Activated T-helper 2 cell treated with anti-CD3 and anti-CD28 coated beads, Interferon-gamma antibody, Interleukin-2, Interleukin-4, amounts not matched to agents 10 μg/mL and 5 μg/mL and 100 μg/mL, durations not matched to agents 14 hours and 24 hours and 36 hours (primary cell): ENCODE data around the gene NR2F1-AS1. TPM values are rescaled to one million over a fixed set of nuclear protein-coding genes. Genes with fewer than 3 reads are reported as not detected.

ENCODE experiments used
- DNase-seq: peaks from one replicate; pipeline ENCODE4 v3.0.0; 2021; ENCODE audit warnings: low spot score
- H3K27ac Mint-ChIP-seq: one replicate; pipeline ENCODE4 v1.8.0; 2021; ENCODE audit warnings: mixed read lengths
- H3K27me3 Mint-ChIP-seq: one replicate; pipeline ENCODE4 v1.8.0; 2021; ENCODE audit warnings: low read depth, mixed read lengths
- H3K36me3 Mint-ChIP-seq: one replicate; pipeline ENCODE4 v1.8.0; 2021; ENCODE audit warnings: low read depth, mixed read lengths
- H3K4me1 Mint-ChIP-seq: one replicate; pipeline ENCODE4 v1.8.0; 2021; ENCODE audit warnings: low read depth, mixed read lengths
- H3K4me3 Mint-ChIP-seq: one replicate; pipeline ENCODE4 v1.8.0; 2021; ENCODE audit warnings: low read depth, mild to moderate bottlenecking, moderate library complexity, mixed read lengths
- H3K9me3 Mint-ChIP-seq: one replicate; pipeline ENCODE4 v1.8.0; 2021; ENCODE audit warnings: mixed read lengths
- intact Hi-C: fragments of 100-400 bp; cut with micrococcal nuclease; formaldehyde crosslinking; loops from one replicate; pipeline ENCODE4 v1.15.1; 2023
- total RNA-seq: library from RNA; stranded (reverse); gene quantifications from 2 replicates; pipeline ENCODE4 v1.2.3, GENCODE V29; 2022

The NR2F1-AS1 gene
- total RNA-seq, 1 donor from 2014 or later: not detected

- Mint-ChIP-seq H3K4me3 (no peak overlapping the region), H3K27ac (no peak overlapping the region), H3K36me3 (peaks cover 3% of the 10 kb centered on the region), H3K9me3 (peaks cover 7% of the 10 kb centered on the region), H3K4me1 (peaks cover 6% of the 10 kb centered on the region), H3K27me3 (peaks cover 90% of the 10 kb centered on the region)
- no peak for DNase-seq
- intact Hi-C loops: no loop called here
These were observed 10.4 kb upstream of the NR2F1-AS1 start for GRCh38 chr5:93591323-93591945.

GRCh38 chr5:93590493-93590892 lies 9.5 kb upstream of the NR2F1-AS1 start:
- no peak for DNase-seq
- H3K4me1 Mint-ChIP-seq: peaks cover 8% of the 10 kb centered on the region
- H3K4me3 Mint-ChIP-seq: no peak overlapping the region
- H3K27me3 Mint-ChIP-seq: peaks cover 89% of the 10 kb centered on the region
- peaks cover 3% of the 10 kb centered on the region for H3K36me3 Mint-ChIP-seq
- peaks cover 3% of the 10 kb centered on the region for H3K9me3 Mint-ChIP-seq
- intact Hi-C loops: no loop called here
- no peak overlapping the region for H3K27ac Mint-ChIP-seq

- intact Hi-C loops: no loop called here
- Mint-ChIP-seq H3K27ac (no peak overlapping the region), H3K27me3 (peaks cover 87% of the 10 kb centered on the region), H3K4me1 (peaks cover 8% of the 10 kb centered on the region), H3K9me3 (peaks cover 3% of the 10 kb centered on the region), H3K4me3 (no peak overlapping the region), H3K36me3 (peaks cover 3% of the 10 kb centered on the region)
- DNase-seq: no peak
These were observed 8.8 kb upstream of the NR2F1-AS1 start for GRCh38 chr5:93589829-93590215.

- H3K27ac Mint-ChIP-seq: no peak overlapping the region
- DNase-seq: no peak
- peaks cover 8% of the 10 kb centered on the region for H3K4me1 Mint-ChIP-seq
- peaks cover 3% of the 10 kb centered on the region for H3K9me3 Mint-ChIP-seq
- no peak overlapping the region for H3K4me3 Mint-ChIP-seq
- peaks cover 3% of the 10 kb centered on the region for H3K36me3 Mint-ChIP-seq
- peaks cover 82% of the 10 kb centered on the region for H3K27me3 Mint-ChIP-seq
- intact Hi-C loops: no loop called here
These were observed 8.3 kb upstream of the NR2F1-AS1 start for GRCh38 chr5:93589152-93589828.

- Mint-ChIP-seq H3K4me3 (no peak overlapping the region), H3K27me3 (peaks cover 75% of the 10 kb centered on the region), H3K4me1 (peaks cover 9% of the 10 kb centered on the region), H3K36me3 (no peaks in the 10 kb centered on the region), H3K27ac (no peak overlapping the region), H3K9me3 (peaks cover 3% of the 10 kb centered on the region)
- no peak for DNase-seq
- intact Hi-C loops: no loop called here
These were observed 7.5 kb upstream of the NR2F1-AS1 start for GRCh38 chr5:93588352-93589151.

- Mint-ChIP-seq H3K27me3 (peaks cover 68% of the 10 kb centered on the region), H3K4me1 (peaks cover 10% of the 10 kb centered on the region), H3K9me3 (peaks cover 3% of the 10 kb centered on the region), H3K36me3 (no peaks in the 10 kb centered on the region), H3K4me3 (no peak overlapping the region), H3K27ac (no peak overlapping the region)
- intact Hi-C loops: loop anchor here (2.0 kb wide), 1 partner anchor 17 kb away; no protein-coding TSS in a partner anchor
- no peak for DNase-seq
These were observed 6.8 kb upstream of the NR2F1-AS1 start for GRCh38 chr5:93587597-93588351.

- no peak overlapping the region for H3K27ac Mint-ChIP-seq
- H3K9me3 Mint-ChIP-seq: peaks cover 3% of the 10 kb centered on the region
- H3K4me1 Mint-ChIP-seq: peaks cover 10% of the 10 kb centered on the region
- no peak overlapping the region for H3K4me3 Mint-ChIP-seq
- intact Hi-C loops: loop anchor here (2.0 kb wide), 1 partner anchor 16 kb away; no protein-coding TSS in a partner anchor
- DNase-seq: no peak
- no peaks in the 10 kb centered on the region for H3K36me3 Mint-ChIP-seq
- peaks cover 62% of the 10 kb centered on the region for H3K27me3 Mint-ChIP-seq
These were observed 5.9 kb upstream of the NR2F1-AS1 start for GRCh38 chr5:93586736-93587596.

GRCh38 chr5:93585767-93586385 lies 4.9 kb upstream of the NR2F1-AS1 start:
- Mint-ChIP-seq H3K4me1 (peaks cover 11% of the 10 kb centered on the region), H3K36me3 (no peaks in the 10 kb centered on the region), H3K27ac (peak overlapping the region; percentile 58), H3K27me3 (peaks cover 53% of the 10 kb centered on the region), H3K4me3 (peak overlapping the region; percentile 68), H3K9me3 (peaks cover 3% of the 10 kb centered on the region)
- intact Hi-C loops: loop anchor here (2.0 kb wide), 1 partner anchor 15 kb away; no protein-coding TSS in a partner anchor
- DNase-seq: no peak

- Mint-ChIP-seq H3K36me3 (peaks cover 3% of the 10 kb centered on the region), H3K27ac (no peak overlapping the region), H3K4me1 (peaks cover 16% of the 10 kb centered on the region), H3K4me3 (no peak overlapping the region), H3K9me3 (peaks cover 3% of the 10 kb centered on the region), H3K27me3 (peaks cover 53% of the 10 kb centered on the region)
- intact Hi-C loops: no loop called here
- DNase-seq: no peak
These were observed 4.2 kb upstream of the NR2F1-AS1 start for GRCh38 chr5:93585041-93585766.

- Mint-ChIP-seq H3K9me3 (peaks cover 3% of the 10 kb centered on the region), H3K4me3 (no peak overlapping the region), H3K27me3 (peaks cover 48% of the 10 kb centered on the region)
These were observed 3.6 kb upstream of the NR2F1-AS1 start for GRCh38 chr5:93584596-93585040.

More at GRCh38 chr5:93584596-93585040, 3.6 kb upstream of the NR2F1-AS1 start:
- peaks cover 16% of the 10 kb centered on the region for H3K4me1 Mint-ChIP-seq
- H3K27ac Mint-ChIP-seq: no peak overlapping the region
- peaks cover 3% of the 10 kb centered on the region for H3K36me3 Mint-ChIP-seq
- intact Hi-C loops: no loop called here
- no peak for DNase-seq
